Vagina (tissue), 2 donors: Measurements from ENCODE around the gene PRDM10. TPM values are rescaled to one million over a fixed set of nuclear protein-coding genes. Genes with fewer than 3 reads are reported as not detected.

ENCODE experiments used
- DNase-seq, 2 donors: peaks; one replicate each; pipeline ENCODE4 v3.0.0-alpha.2; 2017; ENCODE audit errors: extremely low spot score in 2 of 2
- H3K27ac ChIP-seq: fragments of 200-600 bp; sonication (generic); one replicate; pipeline ENCODE4 v1.5.1; 2019
- H3K27me3 ChIP-seq: fragments of 200-600 bp; sonication (generic); one replicate; pipeline ENCODE4 v1.5.1; 2019
- H3K36me3 ChIP-seq, 2 donors: fragments of 200-600 bp; sonication (generic); one replicate each; pipeline ENCODE4 v1.5.1; 2017 to 2019
- H3K4me1 ChIP-seq: fragments of 200-600 bp; sonication (generic); one replicate; pipeline ENCODE4 v1.5.1; 2019
- H3K4me3 ChIP-seq, 2 donors: fragments of 200-600 bp; sonication (generic); 1 replicate in 1 of 2; 2 replicates in 1 of 2; pipeline ENCODE4 v1.5.1; 2016 to 2019
- H3K9me3 ChIP-seq: fragments of 200-600 bp; sonication (generic); one replicate; pipeline ENCODE4 v1.5.1; 2019
- POLR2A ChIP-seq, 2 donors: fragments of 450-650 bp; IDR thresholded peaks; one replicate each; pipeline ENCODE4 v1.6.1; 2017; ENCODE audit warnings: antibody characterized with exemption in 2 of 2, mild to moderate bottlenecking in 2 of 2, moderate library complexity in 2 of 2
- POLR2AphosphoS5 ChIP-seq, 2 donors: sonication (generic); formaldehyde crosslinking; IDR thresholded peaks; one replicate each; pipeline ENCODE4 v1.9.0; 2017; ENCODE audit warnings: antibody characterized with exemption in 2 of 2, mild to moderate bottlenecking in 2 of 2, low read depth in 1 of 2; ENCODE audit not compliant: insufficient read depth in 1 of 2
- intact Hi-C: fragments of 100-400 bp; cut with DNase I; formaldehyde crosslinking; loops from one replicate; pipeline ENCODE4 v1.15.1; 2023
- total RNA-seq: library from RNA; depleted of rRNA; stranded (reverse); fragments of >200 nt; gene quantifications from one replicate; pipeline ENCODE4 v1.2.3, GENCODE V29; 2016
- TF ChIP-seq, protein P1 (sequence below), 3 experiments: fragments of 450-650 bp in 2 of 3; fragments of 200-600 bp in 1 of 3; sonication (generic) in 1 of 3; IDR thresholded peaks; one replicate each; pipeline ENCODE4 v1.5.1; 2017 to 2019; ENCODE audit warnings: antibody characterized with exemption in 3 of 3, mild to moderate bottlenecking in 2 of 3, moderate library complexity in 2 of 3

PRDM10 gene
- total RNA-seq, 1 donor from 2014 or later, result 11.3 TPM

DNA sequence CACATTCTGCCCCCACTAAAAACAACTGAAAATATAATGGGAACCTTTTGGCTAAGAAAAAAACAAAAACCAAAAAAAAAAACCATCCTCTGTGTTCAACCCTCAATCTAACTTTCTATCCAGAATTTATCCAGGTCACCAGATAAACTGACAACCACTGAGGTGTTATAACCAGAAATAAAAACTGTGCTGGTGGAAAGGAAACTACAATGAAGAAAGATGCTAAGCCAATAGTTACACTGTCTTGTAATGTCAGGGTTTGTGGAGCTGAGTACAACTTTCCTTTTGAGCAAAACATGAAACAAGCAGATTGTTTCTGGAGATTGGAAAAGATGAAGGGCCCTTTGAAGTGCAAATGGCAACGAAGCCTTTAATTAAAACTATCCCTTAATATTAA, 50.8 kb downstream of the PRDM10 start:
- Histone ChIP-seq H3K27ac (no peak overlapping the region), H3K4me1 (no peaks in the 10 kb centered on the region), H3K9me3 (no peaks in the 10 kb centered on the region), H3K36me3 (peaks cover 0 to 4% of the 10 kb centered on the region in 2 donors), H3K27me3 (no peaks in the 10 kb centered on the region), H3K4me3 (no peak overlapping the region)
- DNase-seq, result no peak
- intact Hi-C loops, result no loop called here
- TF ChIP-seq POLR2A (IDR thresholded peaks at IDR 0.05) (no peak), POLR2AphosphoS5 (IDR thresholded peaks at IDR 0.05; ENCODE audit: insufficient read depth in 1 of 2, low read depth in 1 of 2) (no peak)
- TF ChIP-seq, protein P1, sequence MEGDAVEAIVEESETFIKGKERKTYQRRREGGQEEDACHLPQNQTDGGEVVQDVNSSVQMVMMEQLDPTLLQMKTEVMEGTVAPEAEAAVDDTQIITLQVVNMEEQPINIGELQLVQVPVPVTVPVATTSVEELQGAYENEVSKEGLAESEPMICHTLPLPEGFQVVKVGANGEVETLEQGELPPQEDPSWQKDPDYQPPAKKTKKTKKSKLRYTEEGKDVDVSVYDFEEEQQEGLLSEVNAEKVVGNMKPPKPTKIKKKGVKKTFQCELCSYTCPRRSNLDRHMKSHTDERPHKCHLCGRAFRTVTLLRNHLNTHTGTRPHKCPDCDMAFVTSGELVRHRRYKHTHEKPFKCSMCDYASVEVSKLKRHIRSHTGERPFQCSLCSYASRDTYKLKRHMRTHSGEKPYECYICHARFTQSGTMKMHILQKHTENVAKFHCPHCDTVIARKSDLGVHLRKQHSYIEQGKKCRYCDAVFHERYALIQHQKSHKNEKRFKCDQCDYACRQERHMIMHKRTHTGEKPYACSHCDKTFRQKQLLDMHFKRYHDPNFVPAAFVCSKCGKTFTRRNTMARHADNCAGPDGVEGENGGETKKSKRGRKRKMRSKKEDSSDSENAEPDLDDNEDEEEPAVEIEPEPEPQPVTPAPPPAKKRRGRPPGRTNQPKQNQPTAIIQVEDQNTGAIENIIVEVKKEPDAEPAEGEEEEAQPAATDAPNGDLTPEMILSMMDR (IDR thresholded peaks at IDR 0.05), result no peak

DNA sequence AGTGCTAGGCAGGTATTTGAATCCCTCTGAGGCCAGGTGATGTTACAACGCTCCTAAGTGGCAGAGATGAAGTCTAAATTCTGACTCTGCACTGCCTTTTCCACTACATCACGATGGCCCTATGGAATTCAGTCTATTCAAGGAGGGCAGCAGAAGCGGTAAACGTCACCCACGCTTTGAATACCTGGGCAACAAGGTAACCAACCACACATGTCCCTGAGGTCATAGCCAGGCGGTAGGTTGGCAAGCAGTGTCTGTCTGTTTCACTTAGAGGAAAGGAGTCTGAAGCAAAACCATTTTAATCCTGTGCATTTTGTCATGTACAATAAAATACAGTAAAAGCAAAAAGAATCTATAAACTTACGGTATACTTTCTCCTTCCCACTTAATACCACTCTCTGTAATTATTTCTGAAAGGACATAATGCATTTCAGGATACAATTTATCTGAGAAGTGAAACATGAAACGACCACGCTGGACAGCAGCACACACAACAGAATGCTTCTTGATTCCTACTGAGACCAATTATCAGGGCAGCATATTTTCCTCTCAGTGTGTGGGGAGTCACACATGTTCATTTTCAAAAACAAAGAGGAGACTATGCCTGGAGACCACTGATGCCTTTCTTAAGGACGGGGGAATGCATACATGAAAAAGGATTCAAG, 51.3 kb downstream of the PRDM10 start:
- peaks cover 0 to 4% of the 10 kb centered on the region in 2 donors for H3K36me3 ChIP-seq
- DNase-seq, result no peak
- H3K27me3 ChIP-seq, result no peaks in the 10 kb centered on the region
- no peak overlapping the region for H3K27ac ChIP-seq
- H3K4me3 ChIP-seq, result no peak overlapping the region
- intact Hi-C loops, result no loop called here
- no peaks in the 10 kb centered on the region for H3K4me1 ChIP-seq
- TF ChIP-seq, protein P1 (IDR thresholded peaks at IDR 0.05), result no peak
- TF ChIP-seq POLR2A (IDR thresholded peaks at IDR 0.05) (no peak), POLR2AphosphoS5 (IDR thresholded peaks at IDR 0.05; ENCODE audit: insufficient read depth in 1 of 2, low read depth in 1 of 2) (no peak)
- H3K9me3 ChIP-seq, result no peaks in the 10 kb centered on the region

DNA sequence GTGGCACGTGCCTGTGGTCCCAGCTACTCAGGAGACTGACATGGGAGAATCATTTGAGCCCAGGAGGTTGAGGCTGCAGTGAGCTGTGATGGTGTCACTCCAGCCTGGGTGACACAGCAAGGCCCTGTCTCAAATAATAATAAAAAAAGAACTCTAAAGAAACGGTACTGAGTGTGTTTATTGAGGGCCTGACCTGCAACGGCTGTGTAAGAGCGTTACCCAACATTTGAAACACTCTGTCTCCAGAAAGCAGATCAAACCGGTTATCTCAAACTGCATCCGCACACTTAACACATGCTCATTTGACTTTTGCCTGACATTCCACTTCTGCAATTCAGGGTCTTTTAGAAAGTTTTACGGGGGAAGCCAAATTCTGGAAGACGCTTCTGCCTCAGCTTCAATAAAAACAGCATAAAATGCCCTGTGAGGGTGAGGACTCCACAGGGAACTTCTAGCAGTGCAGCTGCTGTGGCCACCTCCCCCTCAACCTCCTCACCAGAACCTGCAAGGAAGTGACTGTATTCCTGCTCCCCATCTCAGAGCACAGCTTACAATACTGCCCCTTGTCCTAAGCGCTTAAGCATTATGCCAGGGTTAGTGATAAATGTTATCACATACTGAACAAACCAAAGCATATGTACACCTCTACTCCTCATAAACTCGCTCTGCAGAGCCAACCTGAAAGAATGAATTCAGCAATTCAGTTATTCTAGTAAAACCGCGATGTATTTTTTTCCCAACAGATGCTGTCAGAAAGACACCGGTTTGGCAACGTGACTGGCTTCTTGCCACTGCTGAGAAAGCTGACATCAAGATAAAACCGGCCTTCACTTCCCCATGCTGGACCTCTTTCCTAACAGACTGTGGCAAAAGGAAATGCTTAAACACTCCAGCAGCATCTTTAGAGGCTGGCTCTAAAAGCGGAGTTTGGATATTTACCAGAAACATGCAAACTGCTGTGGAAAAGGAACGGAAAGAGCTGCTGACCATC, 52.2 kb downstream of the PRDM10 start:
- no peaks in the 10 kb centered on the region for H3K27me3 ChIP-seq
- H3K4me1 ChIP-seq, result no peaks in the 10 kb centered on the region
- no peak overlapping the region for H3K4me3 ChIP-seq
- H3K9me3 ChIP-seq, result no peaks in the 10 kb centered on the region
- H3K27ac ChIP-seq, result no peak overlapping the region
- DNase-seq, result no peak
- intact Hi-C loops, result no loop called here
- H3K36me3 ChIP-seq, result peaks cover 0 to 4% of the 10 kb centered on the region in 2 donors
- TF ChIP-seq, protein P1 (IDR thresholded peaks at IDR 0.05), result no peak
- TF ChIP-seq POLR2A (IDR thresholded peaks at IDR 0.05) (no peak), POLR2AphosphoS5 (IDR thresholded peaks at IDR 0.05; ENCODE audit: insufficient read depth in 1 of 2, low read depth in 1 of 2) (no peak)

DNA sequence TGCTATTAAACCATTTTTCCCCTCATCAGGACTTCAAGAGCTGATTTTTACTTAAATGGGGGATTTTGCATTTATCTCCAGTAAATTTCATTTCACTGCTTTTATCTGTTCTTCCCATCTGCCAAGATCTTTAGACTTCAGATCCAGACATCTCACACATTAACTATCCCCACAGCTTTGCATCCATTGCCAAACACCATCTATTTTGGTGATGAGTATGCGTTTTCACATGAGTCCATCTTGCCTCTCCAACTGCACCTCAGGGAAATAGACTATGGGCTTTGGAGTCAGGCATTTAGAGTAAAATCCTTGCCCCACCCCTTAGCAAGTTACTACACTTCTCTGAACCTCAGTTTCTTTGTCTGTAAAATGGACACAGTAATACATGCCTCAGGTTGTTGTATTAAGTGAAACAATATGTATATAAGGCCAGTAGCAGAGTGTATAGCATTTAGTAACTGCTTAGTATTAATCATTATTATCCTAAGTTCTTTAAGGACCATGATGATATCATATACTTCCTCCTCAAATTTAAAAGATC, 53.6 kb downstream of the PRDM10 start:
- no peak overlapping the region for H3K27ac ChIP-seq
- TF ChIP-seq POLR2AphosphoS5 (IDR thresholded peaks at IDR 0.05; ENCODE audit: insufficient read depth in 1 of 2, low read depth in 1 of 2) (no peak), POLR2A (IDR thresholded peaks at IDR 0.05) (no peak)
- TF ChIP-seq, protein P1 (IDR thresholded peaks at IDR 0.05), result no peak
- no peak overlapping the region for H3K4me3 ChIP-seq
- H3K27me3 ChIP-seq, result no peaks in the 10 kb centered on the region
- H3K36me3 ChIP-seq, result peaks cover 0 to 4% of the 10 kb centered on the region in 2 donors
- no peaks in the 10 kb centered on the region for H3K4me1 ChIP-seq
- DNase-seq, result no peak
- intact Hi-C loops, result no loop called here
- no peaks in the 10 kb centered on the region for H3K9me3 ChIP-seq
